Ovary (tissue), 3 donors: ENCODE data around the gene MAPKAP1.

ENCODE experiments used
- POLR2A ChIP-seq: fragments of 450-650 bp; IDR thresholded peaks from one replicate; pipeline ENCODE4 v1.6.1; 2017; ENCODE audit warnings: antibody characterized with exemption, mild to moderate bottlenecking, moderate library complexity
- TF ChIP-seq, protein P1 (sequence below), 3 donors: fragments of 450-650 bp in 2 of 3; fragments of 200-600 bp in 1 of 3; IDR thresholded peaks; one replicate each; pipeline versions ENCODE4 v1.5.1 to v1.8.0; 2016 to 2022; ENCODE audit warnings: antibody characterized with exemption in 3 of 3, mild to moderate bottlenecking in 1 of 3
- donor health status: DM: no; HTN: no; CAD: no.

DNA sequence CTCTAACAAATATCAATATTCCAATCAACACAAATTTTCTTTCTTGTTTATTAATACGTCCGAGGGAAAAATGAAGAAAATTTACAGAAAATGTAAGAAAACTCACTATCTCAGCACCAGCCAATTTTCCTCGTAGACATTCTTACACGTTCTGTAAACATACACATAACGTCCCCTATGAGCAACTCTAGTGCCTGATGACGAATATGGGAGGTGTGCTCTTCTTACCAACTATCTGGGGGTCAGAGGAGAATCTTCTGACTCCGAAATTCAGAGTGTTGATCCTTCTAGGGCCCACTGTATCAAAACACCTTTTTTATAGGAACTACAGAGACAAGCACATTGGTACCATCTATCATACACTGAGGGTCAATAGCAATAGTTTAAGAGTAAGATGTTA lies 246.7 kb downstream of the MAPKAP1 start:
- TF ChIP-seq, protein P1, sequence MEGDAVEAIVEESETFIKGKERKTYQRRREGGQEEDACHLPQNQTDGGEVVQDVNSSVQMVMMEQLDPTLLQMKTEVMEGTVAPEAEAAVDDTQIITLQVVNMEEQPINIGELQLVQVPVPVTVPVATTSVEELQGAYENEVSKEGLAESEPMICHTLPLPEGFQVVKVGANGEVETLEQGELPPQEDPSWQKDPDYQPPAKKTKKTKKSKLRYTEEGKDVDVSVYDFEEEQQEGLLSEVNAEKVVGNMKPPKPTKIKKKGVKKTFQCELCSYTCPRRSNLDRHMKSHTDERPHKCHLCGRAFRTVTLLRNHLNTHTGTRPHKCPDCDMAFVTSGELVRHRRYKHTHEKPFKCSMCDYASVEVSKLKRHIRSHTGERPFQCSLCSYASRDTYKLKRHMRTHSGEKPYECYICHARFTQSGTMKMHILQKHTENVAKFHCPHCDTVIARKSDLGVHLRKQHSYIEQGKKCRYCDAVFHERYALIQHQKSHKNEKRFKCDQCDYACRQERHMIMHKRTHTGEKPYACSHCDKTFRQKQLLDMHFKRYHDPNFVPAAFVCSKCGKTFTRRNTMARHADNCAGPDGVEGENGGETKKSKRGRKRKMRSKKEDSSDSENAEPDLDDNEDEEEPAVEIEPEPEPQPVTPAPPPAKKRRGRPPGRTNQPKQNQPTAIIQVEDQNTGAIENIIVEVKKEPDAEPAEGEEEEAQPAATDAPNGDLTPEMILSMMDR (IDR thresholded peaks at IDR 0.05): no peak
- TF ChIP-seq POLR2A: no peak
